Lung (tissue), 12 donors: ENCODE results near the gene ATP13A1. TPM values are rescaled to one million over a fixed set of nuclear protein-coding genes. Genes with fewer than 3 reads are reported as not detected.
"Not testable (repeated sequence)": the region's sequence is repeated elsewhere in the genome, so short reads cannot be mapped to it uniquely, and the experiment has no call there.

Source experiments
- ATAC-seq: fragments of 200-7000 bp; cut with Tn5 transposase; one replicate; pipeline ENCODE4 v1.9.1; 2020; ENCODE audit warnings: moderate number of reproducible peaks; ENCODE audit not compliant: insufficient read depth, low FRiP score
- DNase-seq, 3 donors: peaks; one replicate each; pipeline ENCODE4 v3.0.0-alpha.2; 2013 to 2017
- H3K27ac ChIP-seq, 2 donors: one replicate each; pipeline ENCODE4 v1.5.1; 2013; ENCODE audit warnings: mild to moderate bottlenecking in 2 of 2, moderate library complexity in 2 of 2, control low read depth in 1 of 2, inconsistent platforms in 1 of 2, low read depth in 1 of 2, low read length in 1 of 2
- H3K27me3 ChIP-seq, 3 donors: one replicate each; pipeline ENCODE4 v1.5.1; 2013; ENCODE audit warnings: low read length in 2 of 3; ENCODE audit not compliant: control insufficient read depth in 3 of 3, insufficient read depth in 3 of 3
- H3K36me3 ChIP-seq, 4 donors: one replicate each; pipeline ENCODE4 v1.5.1; 2013; ENCODE audit warnings: low read length in 4 of 4, mild to moderate bottlenecking in 1 of 4, moderate library complexity in 1 of 4; ENCODE audit not compliant: control insufficient read depth in 4 of 4, insufficient read depth in 4 of 4
- H3K4me1 ChIP-seq, 5 donors: one replicate each; pipeline ENCODE4 v1.5.1; 2013; ENCODE audit warnings: low read length in 5 of 5, mild to moderate bottlenecking in 2 of 5, moderate library complexity in 1 of 5; ENCODE audit not compliant: control insufficient read depth in 5 of 5, insufficient read depth in 5 of 5
- H3K4me3 ChIP-seq: one replicate; pipeline ENCODE4 v1.5.1; 2013; ENCODE audit warnings: mild to moderate bottlenecking, control low read depth, moderate library complexity
- H3K9ac ChIP-seq, 2 donors: one replicate each; pipeline ENCODE4 v1.5.1; 2013; ENCODE audit warnings: low read length in 2 of 2, control low read depth in 1 of 2; ENCODE audit not compliant: insufficient read depth in 1 of 2
- H3K9me3 ChIP-seq, 4 donors: one replicate each; pipeline ENCODE4 v1.5.1; 2013; ENCODE audit warnings: low read length in 3 of 4, mild to moderate bottlenecking in 1 of 4, moderate library complexity in 1 of 4; ENCODE audit not compliant: control insufficient read depth in 4 of 4, insufficient read depth in 3 of 4
- WGBS, 2 donors: extraction: QIAGEN DNeasy Blood & Tissue Kit; methylation state at CpG; one replicate each; pipeline ENCODE4 v1.1.7; 2013; 5-methylcytosine and 5-hydroxymethylcytosine counted together
- polyA plus RNA-seq, 2 donors: library from polyadenylated mRNA; stranded (reverse); fragments of 200-250 nt; gene quantifications; one replicate each; pipeline ENCODE4 v1.2.1, GENCODE V29; 2013
- total RNA-seq, 2 donors: library from RNA; depleted of rRNA in 1 of 2; stranded (reverse); fragments of >200 nt in 1 of 2; gene quantifications; one replicate each; pipeline ENCODE4 v1.2.1, GENCODE V29; 2014 to 2021
- TF ChIP-seq, protein P1 (sequence below): IDR thresholded peaks from 2 replicates; pipeline ENCODE4 v1.5.1; 2012; ENCODE audit warnings: mild to moderate bottlenecking; ENCODE audit errors: control extremely low read depth, extremely low read depth
- donor health status: control.
- donor health status: control.
- donor health status: Bipolar disorder and iron deficiency.
- donor health status: healthy.
- donor health status: DM: yes; HTN: yes; CAD: no.

ATP13A1 gene
- total and polyA plus RNA-seq, 4 donors, result 35.7 to 70.4 (median 41.6) TPM

DNA sequence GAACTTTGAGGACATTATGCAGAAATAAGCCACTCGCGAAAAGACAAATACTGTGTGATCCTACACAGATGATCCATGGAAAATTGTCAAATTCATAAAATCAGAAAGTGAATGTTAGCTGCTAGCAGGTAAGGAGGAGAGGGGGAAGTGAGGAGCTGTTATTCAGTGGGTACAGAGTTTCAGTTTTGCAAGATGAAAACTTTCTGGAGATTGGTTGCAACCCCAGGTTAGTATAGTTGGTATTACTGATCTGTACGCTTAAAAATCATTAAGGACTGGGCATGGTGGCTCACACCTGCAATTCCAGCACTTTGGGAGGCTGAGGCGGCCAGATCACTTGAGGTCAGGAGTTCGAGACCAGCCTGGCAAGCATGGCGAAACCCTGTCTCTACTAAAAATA is 23.1 kb upstream of the ATP13A1 start:
- 95 to 97% methylated on average over 6 of the region's 6 CpGs for whole genome bisulfite sequencing, 2 donors
- Histone ChIP-seq H3K4me1 (no peaks in the 10 kb centered on the region), H3K27ac (no peak overlapping the region), H3K9me3 (peaks cover 0 to 14% (median 3%) of the 10 kb centered on the region in 4 donors), H3K27me3 (no peaks in the 10 kb centered on the region), H3K36me3 (no peaks in the 10 kb centered on the region), H3K4me3 (no peak overlapping the region), H3K9ac (no peak overlapping the region)
- ATAC-seq, result no peak
- TF ChIP-seq, protein P1, sequence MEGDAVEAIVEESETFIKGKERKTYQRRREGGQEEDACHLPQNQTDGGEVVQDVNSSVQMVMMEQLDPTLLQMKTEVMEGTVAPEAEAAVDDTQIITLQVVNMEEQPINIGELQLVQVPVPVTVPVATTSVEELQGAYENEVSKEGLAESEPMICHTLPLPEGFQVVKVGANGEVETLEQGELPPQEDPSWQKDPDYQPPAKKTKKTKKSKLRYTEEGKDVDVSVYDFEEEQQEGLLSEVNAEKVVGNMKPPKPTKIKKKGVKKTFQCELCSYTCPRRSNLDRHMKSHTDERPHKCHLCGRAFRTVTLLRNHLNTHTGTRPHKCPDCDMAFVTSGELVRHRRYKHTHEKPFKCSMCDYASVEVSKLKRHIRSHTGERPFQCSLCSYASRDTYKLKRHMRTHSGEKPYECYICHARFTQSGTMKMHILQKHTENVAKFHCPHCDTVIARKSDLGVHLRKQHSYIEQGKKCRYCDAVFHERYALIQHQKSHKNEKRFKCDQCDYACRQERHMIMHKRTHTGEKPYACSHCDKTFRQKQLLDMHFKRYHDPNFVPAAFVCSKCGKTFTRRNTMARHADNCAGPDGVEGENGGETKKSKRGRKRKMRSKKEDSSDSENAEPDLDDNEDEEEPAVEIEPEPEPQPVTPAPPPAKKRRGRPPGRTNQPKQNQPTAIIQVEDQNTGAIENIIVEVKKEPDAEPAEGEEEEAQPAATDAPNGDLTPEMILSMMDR, result no peak
- no peak for DNase-seq

DNA sequence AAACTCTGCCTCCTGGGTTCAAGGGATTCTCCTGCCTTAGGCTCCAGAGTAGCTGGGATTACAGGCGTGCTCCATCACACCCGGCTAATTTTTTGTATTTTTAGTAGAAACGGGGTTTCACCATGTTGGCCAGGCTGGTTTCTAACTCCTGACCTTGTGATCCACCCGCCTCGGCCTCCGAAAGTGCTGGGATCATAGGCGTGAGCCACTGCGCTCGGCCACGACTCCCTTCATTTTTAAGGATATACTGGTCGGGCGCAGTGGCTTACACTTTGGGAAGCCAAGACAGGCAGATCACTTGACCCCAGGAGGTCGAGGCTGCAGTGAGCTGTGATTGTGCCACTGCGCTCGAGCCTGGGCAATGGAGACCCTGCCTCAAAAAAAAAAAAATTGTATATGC is 22.6 kb upstream of the ATP13A1 start:
- not testable (repeated sequence) for H3K4me1 ChIP-seq, H3K27me3 ChIP-seq, H3K9ac ChIP-seq, H3K27ac ChIP-seq, DNase-seq, H3K4me3 ChIP-seq, H3K36me3 ChIP-seq, ATAC-seq
- H3K9me3 ChIP-seq, result peaks cover 0 to 17% (median 3%) of the 10 kb centered on the region in 4 donors
- 98% methylated on average over 15 of the region's 15 CpGs for WGBS, 2 donors

DNA sequence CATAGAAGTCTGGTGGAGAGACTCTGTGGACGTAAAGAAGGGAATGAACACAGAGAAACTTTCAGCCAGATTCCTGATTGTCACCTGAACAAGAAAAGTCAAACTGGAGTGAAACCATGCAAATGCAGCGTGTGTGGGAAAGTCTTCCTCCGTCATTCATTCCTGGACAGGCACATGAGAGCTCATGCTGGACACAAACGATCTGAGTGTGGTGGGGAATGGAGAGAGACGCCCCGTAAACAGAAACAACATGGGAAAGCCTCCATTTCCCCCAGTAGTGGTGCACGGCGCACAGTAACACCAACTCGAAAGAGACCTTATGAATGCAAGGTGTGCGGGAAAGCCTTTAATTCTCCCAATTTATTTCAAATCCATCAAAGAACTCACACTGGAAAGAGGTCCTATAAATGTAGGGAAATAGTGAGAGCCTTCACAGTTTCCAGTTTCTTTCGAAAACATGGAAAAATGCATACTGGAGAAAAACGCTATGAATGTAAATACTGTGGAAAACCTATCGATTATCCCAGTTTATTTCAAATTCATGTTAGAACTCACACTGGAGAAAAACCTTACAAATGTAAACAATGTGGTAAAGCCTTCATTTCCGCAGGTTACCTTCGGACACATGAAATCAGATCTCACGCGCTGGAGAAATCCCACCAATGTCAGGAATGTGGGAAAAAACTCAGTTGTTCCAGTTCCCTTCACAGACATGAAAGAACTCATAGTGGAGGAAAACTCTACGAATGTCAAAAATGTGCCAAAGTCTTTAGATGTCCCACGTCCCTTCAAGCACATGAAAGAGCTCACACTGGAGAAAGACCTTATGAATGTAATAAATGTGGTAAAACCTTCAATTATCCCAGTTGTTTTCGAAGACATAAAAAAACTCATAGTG is 15.9 kb upstream of the ATP13A1 start:
- peaks cover 18 to 30% (median 21%) of the 10 kb centered on the region in 4 donors for H3K36me3 ChIP-seq
- TF ChIP-seq, protein P1, result no peak
- peaks cover 0 to 34% (median 1%) of the 10 kb centered on the region in 4 donors for H3K9me3 ChIP-seq
- H3K27ac ChIP-seq, result no peak overlapping the region
- no peak overlapping the region for H3K9ac ChIP-seq
- ATAC-seq (no peak), DNase-seq (no peak)
- H3K4me3 ChIP-seq, result no peak overlapping the region
- H3K27me3 ChIP-seq, result no peaks in the 10 kb centered on the region
- no peaks in the 10 kb centered on the region for H3K4me1 ChIP-seq
- 98 to 99% methylated on average over 20 of the region's 20 CpGs for WGBS, 2 donors

DNA sequence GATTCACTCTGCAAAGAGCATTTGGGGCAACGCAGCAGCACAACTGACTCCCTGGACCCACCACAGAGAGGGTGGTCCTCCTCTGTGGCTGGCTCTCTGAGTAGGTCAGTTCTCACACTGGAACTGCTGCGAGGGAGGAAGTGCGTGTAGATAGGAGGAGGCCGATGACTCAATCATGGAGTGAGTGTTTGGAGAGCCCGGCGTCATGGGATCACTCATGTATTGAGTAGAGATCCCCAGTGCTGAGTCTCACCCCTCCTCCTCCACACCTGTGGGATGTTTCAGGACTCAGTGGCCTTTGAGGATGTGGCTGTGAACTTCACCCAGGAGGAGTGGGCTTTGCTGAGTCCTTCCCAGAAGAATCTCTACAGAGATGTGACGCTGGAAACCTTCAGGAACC is 14.1 kb upstream of the ATP13A1 start:
- no peak for DNase-seq
- TF ChIP-seq, protein P1, result no peak
- Histone ChIP-seq H3K27me3 (no peaks in the 10 kb centered on the region), H3K4me1 (no peaks in the 10 kb centered on the region), H3K27ac (no peak overlapping the region), H3K9ac (no peak overlapping the region), H3K36me3 (peaks cover 18 to 30% (median 21%) of the 10 kb centered on the region in 4 donors), H3K4me3 (no peak overlapping the region), H3K9me3 (peaks cover 0 to 34% (median 1%) of the 10 kb centered on the region in 4 donors)
- WGBS, 2 donors, result 95 to 99% methylated on average over 7 of the region's 7 CpGs
- no peak for ATAC-seq
